Colonic mucosa (tissue), 4 donors: ENCODE measurements around the gene ADGRV1. TPM values are rescaled to one million over a fixed set of nuclear protein-coding genes. Genes with fewer than 3 reads are reported as not detected.

Experiments
- DNase-seq: peaks from one replicate; pipeline ENCODE4 v3.0.0-alpha.2; 2020
- H3K27ac ChIP-seq: fragments of 200-600 bp; one replicate; pipeline ENCODE4 v1.8.0; 2021
- H3K27me3 ChIP-seq: fragments of 200-600 bp; one replicate; pipeline ENCODE4 v1.8.0; 2021
- H3K36me3 ChIP-seq: fragments of 200-600 bp; one replicate; pipeline ENCODE4 v1.8.0; 2021
- H3K4me1 ChIP-seq: fragments of 200-600 bp; one replicate; pipeline ENCODE4 v1.8.0; 2021; ENCODE audit warnings: mild to moderate bottlenecking
- H3K4me3 ChIP-seq: fragments of 200-600 bp; one replicate; pipeline ENCODE4 v1.8.0; 2021
- H3K9ac ChIP-seq, 2 donors: one replicate each; pipeline ENCODE4 v1.7.0; 2013; ENCODE audit warnings: control low read depth in 2 of 2, low read depth in 2 of 2, low read length in 2 of 2
- H3K9me3 ChIP-seq: fragments of 200-600 bp; one replicate; pipeline ENCODE4 v1.8.0; 2021
- intact Hi-C: fragments of 100-400 bp; cut with DNase I; formaldehyde crosslinking; loops from one replicate; pipeline ENCODE4 v1.14.1; 2022
- total RNA-seq, 2 donors: library from RNA; stranded (reverse); fragmentation: NEBNext Ultra II Directional in 1 of 2; extraction: Animal tissue kit (Norgen Biotek cat#: 25700) in 1 of 2; gene quantifications; one replicate each; pipeline ENCODE4 v1.2.1, GENCODE V29; 2021
- TF ChIP-seq, protein P1 (sequence below): fragments of 200-600 bp; IDR thresholded peaks from one replicate; pipeline ENCODE4 v1.8.0; 2022; ENCODE audit warnings: antibody characterized with exemption, mild to moderate bottlenecking
- donor health status: healthy.
- donor health status: DM: no; HTN: no; CAD: no.
- donor health status: DM: no; HTN: no; CAD: no.

Gene ADGRV1
- total RNA-seq, 2 donors from 2014 or later: 5.1 to 12.9 TPM

GRCh38 chr5:91110686-91111085, 552.1 kb downstream of the ADGRV1 start:
- H3K4me3 ChIP-seq: no peak overlapping the region
- intact Hi-C loops: no loop called here
- H3K4me1 ChIP-seq: no peaks in the 10 kb centered on the region
- no peak for DNase-seq
- no peaks in the 10 kb centered on the region for H3K9me3 ChIP-seq
- TF ChIP-seq, protein P1, sequence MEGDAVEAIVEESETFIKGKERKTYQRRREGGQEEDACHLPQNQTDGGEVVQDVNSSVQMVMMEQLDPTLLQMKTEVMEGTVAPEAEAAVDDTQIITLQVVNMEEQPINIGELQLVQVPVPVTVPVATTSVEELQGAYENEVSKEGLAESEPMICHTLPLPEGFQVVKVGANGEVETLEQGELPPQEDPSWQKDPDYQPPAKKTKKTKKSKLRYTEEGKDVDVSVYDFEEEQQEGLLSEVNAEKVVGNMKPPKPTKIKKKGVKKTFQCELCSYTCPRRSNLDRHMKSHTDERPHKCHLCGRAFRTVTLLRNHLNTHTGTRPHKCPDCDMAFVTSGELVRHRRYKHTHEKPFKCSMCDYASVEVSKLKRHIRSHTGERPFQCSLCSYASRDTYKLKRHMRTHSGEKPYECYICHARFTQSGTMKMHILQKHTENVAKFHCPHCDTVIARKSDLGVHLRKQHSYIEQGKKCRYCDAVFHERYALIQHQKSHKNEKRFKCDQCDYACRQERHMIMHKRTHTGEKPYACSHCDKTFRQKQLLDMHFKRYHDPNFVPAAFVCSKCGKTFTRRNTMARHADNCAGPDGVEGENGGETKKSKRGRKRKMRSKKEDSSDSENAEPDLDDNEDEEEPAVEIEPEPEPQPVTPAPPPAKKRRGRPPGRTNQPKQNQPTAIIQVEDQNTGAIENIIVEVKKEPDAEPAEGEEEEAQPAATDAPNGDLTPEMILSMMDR: no peak
- no peak overlapping the region for H3K27ac ChIP-seq
- no peaks in the 10 kb centered on the region for H3K27me3 ChIP-seq
- H3K36me3 ChIP-seq: no peaks in the 10 kb centered on the region
- peak overlapping the region in 1 of 2 donors; percentile 19 for H3K9ac ChIP-seq

DNA sequence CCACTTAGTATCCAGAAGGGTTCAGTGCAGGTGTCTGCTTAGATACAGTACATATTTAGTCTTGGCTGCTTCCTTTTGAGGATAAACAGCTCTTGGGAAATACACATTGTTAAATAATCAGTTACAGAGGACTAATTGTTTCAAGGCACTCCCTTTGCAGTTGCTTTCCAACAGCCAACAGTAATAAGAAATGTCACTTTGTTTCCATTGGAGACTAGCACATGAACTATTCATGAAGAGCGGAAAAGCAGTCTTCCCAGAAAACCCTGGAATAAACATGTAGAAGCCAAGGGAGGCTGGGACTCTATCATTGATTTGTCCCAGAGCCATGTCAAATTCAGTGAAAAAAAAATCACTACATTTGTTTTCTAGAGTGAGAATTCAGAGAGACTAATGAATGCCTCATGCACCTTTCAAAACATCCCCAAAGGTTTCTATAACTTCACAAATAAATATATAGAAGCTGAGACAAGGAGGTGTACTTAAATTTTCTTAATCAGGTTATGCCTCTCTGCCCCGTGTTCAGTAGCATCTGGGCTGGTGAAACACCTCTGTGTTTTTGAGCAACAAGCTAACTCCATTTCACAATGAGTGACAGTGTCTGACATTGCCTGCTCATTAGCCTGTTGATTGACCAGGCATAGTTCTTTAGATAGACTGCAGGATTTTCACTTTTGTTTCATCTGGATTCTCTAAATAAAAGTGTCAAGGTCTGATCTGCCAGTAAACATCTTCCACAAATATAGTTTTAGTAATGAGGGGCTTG, 553.1 kb downstream of the ADGRV1 start:
- DNase-seq: no peak
- no peaks in the 10 kb centered on the region for H3K36me3 ChIP-seq
- no peak overlapping the region for H3K9ac ChIP-seq
- no peak overlapping the region for H3K27ac ChIP-seq
- H3K9me3 ChIP-seq: no peaks in the 10 kb centered on the region
- intact Hi-C loops: no loop called here
- no peaks in the 10 kb centered on the region for H3K4me1 ChIP-seq
- TF ChIP-seq, protein P1: no peak
- no peak overlapping the region for H3K4me3 ChIP-seq
- H3K27me3 ChIP-seq: no peaks in the 10 kb centered on the region

DNA sequence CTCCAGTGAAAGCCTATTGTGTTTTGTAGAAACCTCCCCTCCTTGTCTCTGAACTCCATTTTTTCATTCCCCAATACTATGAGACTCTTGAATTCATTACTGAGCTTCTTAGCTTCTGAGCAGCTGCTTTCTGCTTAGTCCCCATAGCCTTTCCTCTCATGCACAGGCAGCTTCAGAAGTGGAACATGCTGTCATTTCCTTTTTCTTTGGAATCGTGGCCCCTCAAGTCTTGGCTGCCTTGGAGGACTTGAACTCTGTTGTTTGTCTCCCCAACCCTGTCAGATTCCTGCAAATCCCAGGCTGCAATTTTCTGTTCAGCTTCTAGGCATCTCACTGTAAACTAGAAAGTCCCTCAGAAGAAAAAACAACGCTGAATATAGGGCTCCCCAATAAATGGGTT, 556.1 kb downstream of the ADGRV1 start:
- Histone ChIP-seq H3K4me1 (no peaks in the 10 kb centered on the region), H3K27ac (no peak overlapping the region)

DNA sequence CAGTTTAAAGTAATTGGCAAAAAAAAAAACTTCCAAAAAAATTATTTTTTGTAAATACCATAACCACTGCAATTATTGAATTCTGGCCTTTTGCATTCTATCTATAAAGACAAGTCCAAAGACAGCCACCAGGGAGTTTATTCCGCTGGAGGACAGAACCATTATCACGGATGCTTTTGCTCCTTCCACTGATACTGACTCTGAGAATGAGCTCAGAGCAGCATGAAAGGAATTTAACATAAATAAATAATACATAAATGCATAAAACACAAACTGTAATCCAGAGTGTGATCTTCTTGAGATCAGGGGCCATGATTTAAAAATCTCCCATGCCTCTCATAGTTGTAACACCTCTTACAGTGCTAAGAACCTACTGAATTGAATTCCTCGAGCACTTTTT, 559.8 kb downstream of the ADGRV1 start:
- Histone ChIP-seq H3K9ac (no peak overlapping the region), H3K27ac (no peak overlapping the region), H3K9me3 (no peaks in the 10 kb centered on the region), H3K27me3 (no peaks in the 10 kb centered on the region), H3K4me1 (no peaks in the 10 kb centered on the region), H3K4me3 (no peak overlapping the region), H3K36me3 (no peaks in the 10 kb centered on the region)
- no peak for DNase-seq
- TF ChIP-seq, protein P1: no peak
- intact Hi-C loops: no loop called here

More for the DNA sequence above, 556.1 kb downstream of the ADGRV1 start:
- intact Hi-C loops: no loop called here
- TF ChIP-seq, protein P1: no peak
- no peak overlapping the region for H3K9ac ChIP-seq
- no peak overlapping the region for H3K4me3 ChIP-seq
- H3K36me3 ChIP-seq: no peaks in the 10 kb centered on the region
- no peaks in the 10 kb centered on the region for H3K27me3 ChIP-seq
- no peak for DNase-seq
- H3K9me3 ChIP-seq: no peaks in the 10 kb centered on the region

DNA sequence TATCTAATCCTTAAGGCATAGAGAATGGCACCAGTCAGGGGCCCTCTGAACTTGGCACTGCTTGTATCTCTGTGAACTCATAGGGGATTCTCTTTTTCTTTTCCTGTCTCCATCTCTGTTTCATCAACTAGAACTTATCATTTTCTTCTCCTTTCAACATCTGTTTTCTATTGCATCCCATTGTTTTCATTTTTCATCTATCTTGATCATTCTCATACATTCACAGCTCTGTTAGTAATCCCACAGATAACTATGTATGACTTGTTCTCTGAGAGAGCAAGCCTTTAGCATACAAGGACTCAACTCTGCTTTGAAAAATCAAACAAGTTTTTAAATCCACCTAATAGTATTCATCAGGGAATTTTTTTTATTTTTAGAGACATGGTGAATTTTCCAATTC, 560.2 kb downstream of the ADGRV1 start:
- intact Hi-C loops: no loop called here
- no peak overlapping the region for H3K4me3 ChIP-seq
- H3K27ac ChIP-seq: no peak overlapping the region
- H3K9me3 ChIP-seq: no peaks in the 10 kb centered on the region
- H3K27me3 ChIP-seq: no peaks in the 10 kb centered on the region
- no peaks in the 10 kb centered on the region for H3K36me3 ChIP-seq
- H3K4me1 ChIP-seq: no peaks in the 10 kb centered on the region
- no peak overlapping the region for H3K9ac ChIP-seq
- no peak for DNase-seq
- TF ChIP-seq, protein P1: no peak
